ENCODE measurements around the gene SPINT1.

Gene SPINT1

DNA sequence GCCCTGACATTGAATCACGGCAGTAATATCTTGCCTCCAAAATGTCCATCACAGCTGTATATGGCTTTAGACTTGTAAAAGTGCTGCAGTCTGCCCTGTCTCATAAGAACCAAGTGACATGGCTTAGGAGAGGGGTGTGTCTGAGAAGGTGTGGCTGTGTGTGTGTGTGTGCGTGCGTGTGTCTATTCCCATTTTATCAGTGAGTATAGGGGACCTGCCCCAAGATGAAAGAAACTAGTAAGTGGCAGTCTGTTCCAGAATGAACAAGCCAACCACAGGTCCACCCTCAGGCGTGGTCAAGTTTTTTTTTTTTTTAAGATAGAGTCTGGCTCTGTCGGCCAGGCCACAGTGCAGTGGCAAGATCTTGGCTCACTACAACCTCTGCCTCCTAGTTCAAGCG is 35.8 kb downstream of the SPINT1 start:
- Histone ChIP-seq H3K18ac (ENCODE audit: low read length) (no peak overlapping the region), H3K56ac (ENCODE audit: low read length) (no peak overlapping the region), H3K27me3 (ENCODE audit: insufficient read depth, low read length, poor library complexity) (no peaks in the 10 kb centered on the region), H2BK15ac (replicated peaks; ENCODE audit: low read depth) (no peak overlapping the region), H3K9ac (ENCODE audit: low read length) (no peak overlapping the region), H2BK120ac (ENCODE audit: low read depth, low read length) (no peak overlapping the region), H4K5ac (ENCODE audit: low read length) (no peak overlapping the region), H3K27ac (ENCODE audit: low read depth, low read length) (no peak overlapping the region), H3K4me3 (ENCODE audit: low read length) (no peak overlapping the region), H2BK5ac (ENCODE audit: low read length) (no peak overlapping the region), H3K36me3 (ENCODE audit: control insufficient read depth, insufficient read depth, low read length) (no peaks in the 10 kb centered on the region), H2AK5ac (ENCODE audit: low read length) (no peak overlapping the region), H3K79me1 (ENCODE audit: low read length) (no peaks in the 10 kb centered on the region), H3K4ac (ENCODE audit: low read depth, low read length) (no peak overlapping the region), H3K4me1 (ENCODE audit: control insufficient read depth, low read depth, low read length) (no peaks in the 10 kb centered on the region), H3K79me2 (ENCODE audit: control insufficient read depth, insufficient read depth, low read length) (no peaks in the 10 kb centered on the region), H3K23ac (ENCODE audit: low read length) (no peak overlapping the region), H3K4me2 (ENCODE audit: low read length) (no peak overlapping the region), H4K8ac (ENCODE audit: low read depth, low read length) (no peak overlapping the region)
- no CpG with 5 or more reads among the region's 6 CpGs for WGBS (ENCODE audit: extremely low coverage, insufficient coverage, low lambda C conversion rate)
- DNase-seq, result no peak

DNA sequence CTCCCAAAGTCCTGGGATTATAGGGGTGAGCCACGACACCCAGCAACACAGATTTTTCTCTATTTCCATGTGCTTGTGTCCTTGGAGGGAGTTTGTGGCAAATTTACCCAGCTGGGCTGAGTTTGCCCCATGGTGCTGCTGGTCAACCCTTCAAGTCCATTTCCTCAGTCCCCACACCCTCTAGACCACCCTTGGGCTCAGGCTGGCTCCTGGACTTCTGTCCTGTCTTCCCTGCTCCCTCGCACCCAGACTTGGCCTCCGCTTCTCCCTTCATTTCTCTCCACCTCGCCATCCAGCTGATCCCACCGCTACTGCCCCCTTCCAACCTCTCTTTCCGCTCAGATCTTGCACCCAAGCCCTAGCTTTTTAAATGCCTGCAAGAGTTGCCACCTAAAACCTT is 37.5 kb downstream of the SPINT1 start:
- Histone ChIP-seq H4K8ac (ENCODE audit: low read depth, low read length) (no peak overlapping the region), H2BK120ac (ENCODE audit: low read depth, low read length) (no peak overlapping the region), H3K9ac (ENCODE audit: low read length) (no peak overlapping the region), H3K4me2 (ENCODE audit: low read length) (no peak overlapping the region), H2BK15ac (replicated peaks; ENCODE audit: low read depth) (no peak overlapping the region), H3K23ac (ENCODE audit: low read length) (no peak overlapping the region), H3K56ac (ENCODE audit: low read length) (no peak overlapping the region), H3K27ac (ENCODE audit: low read depth, low read length) (no peak overlapping the region), H4K5ac (ENCODE audit: low read length) (no peak overlapping the region), H3K79me1 (ENCODE audit: low read length) (no peaks in the 10 kb centered on the region), H3K4ac (ENCODE audit: low read depth, low read length) (no peak overlapping the region), H3K4me1 (ENCODE audit: control insufficient read depth, low read depth, low read length) (no peaks in the 10 kb centered on the region), H3K79me2 (ENCODE audit: control insufficient read depth, insufficient read depth, low read length) (no peaks in the 10 kb centered on the region), H3K36me3 (ENCODE audit: control insufficient read depth, insufficient read depth, low read length) (no peaks in the 10 kb centered on the region), H3K27me3 (ENCODE audit: insufficient read depth, low read length, poor library complexity) (no peaks in the 10 kb centered on the region), H3K4me3 (ENCODE audit: low read length) (no peak overlapping the region), H2AK5ac (ENCODE audit: low read length) (no peak overlapping the region), H3K18ac (ENCODE audit: low read length) (no peak overlapping the region), H2BK5ac (ENCODE audit: low read length) (no peak overlapping the region)
- no peak for DNase-seq
- WGBS (ENCODE audit: extremely low coverage, insufficient coverage, low lambda C conversion rate), result no CpG with 5 or more reads among the region's 6 CpGs

DNA sequence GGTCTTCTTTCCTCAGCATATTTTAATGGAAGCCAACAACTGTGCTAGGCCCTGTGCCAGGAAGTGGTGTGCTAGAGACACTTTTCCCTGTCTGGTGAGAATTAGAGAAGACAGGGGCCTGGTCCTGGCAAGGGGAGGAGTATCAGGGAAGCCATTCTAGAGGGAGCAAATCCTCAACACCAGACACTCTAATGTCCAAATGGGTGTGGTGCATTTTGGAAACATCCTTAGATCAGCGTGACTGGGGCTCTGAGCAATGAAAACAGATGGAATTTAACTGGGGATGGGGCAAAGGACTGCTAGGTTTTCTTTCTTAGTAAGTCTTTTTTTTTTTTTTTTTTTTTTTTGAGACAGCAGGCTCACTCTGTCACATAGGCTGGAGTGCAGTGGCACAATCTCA is 42.7 kb downstream of the SPINT1 start:
- Histone ChIP-seq H3K4me1 (ENCODE audit: control insufficient read depth, low read depth, low read length) (no peaks in the 10 kb centered on the region), H3K4me2 (ENCODE audit: low read length) (no peak overlapping the region), H3K79me1 (ENCODE audit: low read length) (no peaks in the 10 kb centered on the region), H4K8ac (ENCODE audit: low read depth, low read length) (no peak overlapping the region), H3K56ac (ENCODE audit: low read length) (no peak overlapping the region), H3K18ac (ENCODE audit: low read length) (no peak overlapping the region), H4K5ac (ENCODE audit: low read length) (no peak overlapping the region), H2AK5ac (ENCODE audit: low read length) (no peak overlapping the region), H3K27ac (ENCODE audit: low read depth, low read length) (no peak overlapping the region), H2BK120ac (ENCODE audit: low read depth, low read length) (no peak overlapping the region), H3K79me2 (ENCODE audit: control insufficient read depth, insufficient read depth, low read length) (no peaks in the 10 kb centered on the region), H2BK15ac (replicated peaks; ENCODE audit: low read depth) (no peak overlapping the region), H3K4me3 (ENCODE audit: low read length) (no peak overlapping the region), H3K36me3 (ENCODE audit: control insufficient read depth, insufficient read depth, low read length) (no peaks in the 10 kb centered on the region), H3K9ac (ENCODE audit: low read length) (no peak overlapping the region), H3K23ac (ENCODE audit: low read length) (no peak overlapping the region), H3K4ac (ENCODE audit: low read depth, low read length) (no peak overlapping the region), H2BK5ac (ENCODE audit: low read length) (no peak overlapping the region), H3K27me3 (ENCODE audit: insufficient read depth, low read length, poor library complexity) (no peaks in the 10 kb centered on the region)
- WGBS (ENCODE audit: extremely low coverage, insufficient coverage, low lambda C conversion rate), result no CpG with 5 or more reads among the region's 1 CpG
- no peak for DNase-seq

DNA sequence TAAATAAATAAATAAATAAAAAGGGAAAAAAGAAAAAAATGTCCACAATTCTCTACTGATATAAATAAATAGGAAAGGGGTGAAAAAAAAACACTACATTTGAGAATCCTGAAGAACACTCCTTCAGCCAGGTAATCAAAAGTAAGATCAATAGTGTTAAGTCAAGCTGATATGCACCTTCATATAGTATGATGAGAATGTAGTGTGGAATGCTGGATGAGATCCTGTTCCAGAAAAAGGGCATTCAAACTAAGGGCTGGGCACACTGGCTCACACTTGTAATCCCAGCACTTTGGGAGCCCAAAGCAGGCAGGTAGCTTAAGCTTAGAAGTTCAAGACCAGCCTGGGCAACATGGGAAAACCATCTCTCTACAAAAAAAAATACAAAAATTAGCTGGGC is 45.3 kb downstream of the SPINT1 start:
- Histone ChIP-seq H2BK5ac (ENCODE audit: low read length) (no peak overlapping the region), H4K5ac (ENCODE audit: low read length) (no peak overlapping the region), H3K27me3 (ENCODE audit: insufficient read depth, low read length, poor library complexity) (no peaks in the 10 kb centered on the region), H2AK5ac (ENCODE audit: low read length) (no peak overlapping the region), H3K9ac (ENCODE audit: low read length) (no peak overlapping the region), H3K56ac (ENCODE audit: low read length) (no peak overlapping the region), H3K79me1 (ENCODE audit: low read length) (no peaks in the 10 kb centered on the region), H3K4me1 (ENCODE audit: control insufficient read depth, low read depth, low read length) (no peaks in the 10 kb centered on the region), H2BK120ac (ENCODE audit: low read depth, low read length) (no peak overlapping the region), H4K8ac (ENCODE audit: low read depth, low read length) (no peak overlapping the region), H3K18ac (ENCODE audit: low read length) (no peak overlapping the region), H3K23ac (ENCODE audit: low read length) (no peak overlapping the region), H3K27ac (ENCODE audit: low read depth, low read length) (no peak overlapping the region), H2BK15ac (replicated peaks; ENCODE audit: low read depth) (no peak overlapping the region), H3K79me2 (ENCODE audit: control insufficient read depth, insufficient read depth, low read length) (no peaks in the 10 kb centered on the region), H3K4me2 (ENCODE audit: low read length) (no peak overlapping the region), H3K4ac (ENCODE audit: low read depth, low read length) (no peak overlapping the region), H3K4me3 (ENCODE audit: low read length) (no peak overlapping the region), H3K36me3 (ENCODE audit: control insufficient read depth, insufficient read depth, low read length) (no peaks in the 10 kb centered on the region)
- no peak for DNase-seq

DNA sequence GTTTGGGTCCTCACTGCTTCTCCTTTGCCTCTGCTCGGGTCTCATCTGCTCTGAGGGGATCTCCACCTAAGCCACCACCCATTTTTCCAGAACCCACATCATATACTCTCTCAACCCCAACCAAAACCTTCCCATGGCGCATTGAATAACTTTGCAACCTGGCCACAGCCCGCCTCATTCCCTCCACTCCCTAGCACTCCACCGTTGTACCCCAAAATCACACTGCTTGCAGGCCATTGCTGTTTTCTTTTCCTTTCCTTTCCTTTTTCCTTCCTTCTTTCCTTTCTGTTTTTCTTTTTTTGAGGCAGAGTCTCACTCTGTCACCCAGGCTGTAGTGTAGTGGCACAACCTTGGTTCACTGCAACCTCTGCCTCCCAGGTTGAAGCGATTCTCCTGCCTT is 47.3 kb downstream of the SPINT1 start:
- Histone ChIP-seq H3K4me3 (ENCODE audit: low read length) (no peak overlapping the region), H3K18ac (ENCODE audit: low read length) (no peak overlapping the region), H3K79me2 (ENCODE audit: control insufficient read depth, insufficient read depth, low read length) (peaks cover 6% of the 10 kb centered on the region), H2BK5ac (ENCODE audit: low read length) (no peak overlapping the region), H4K8ac (ENCODE audit: low read depth, low read length) (no peak overlapping the region), H2BK120ac (ENCODE audit: low read depth, low read length) (no peak overlapping the region), H3K36me3 (ENCODE audit: control insufficient read depth, insufficient read depth, low read length) (no peaks in the 10 kb centered on the region), H3K79me1 (ENCODE audit: low read length) (peaks cover 8% of the 10 kb centered on the region), H2AK5ac (ENCODE audit: low read length) (no peak overlapping the region), H3K23ac (ENCODE audit: low read length) (no peak overlapping the region), H3K27me3 (ENCODE audit: insufficient read depth, low read length, poor library complexity) (no peaks in the 10 kb centered on the region), H4K5ac (ENCODE audit: low read length) (no peak overlapping the region), H3K9ac (ENCODE audit: low read length) (no peak overlapping the region), H3K56ac (ENCODE audit: low read length) (no peak overlapping the region), H3K27ac (ENCODE audit: low read depth, low read length) (no peak overlapping the region), H3K4me2 (ENCODE audit: low read length) (no peak overlapping the region), H3K4me1 (ENCODE audit: control insufficient read depth, low read depth, low read length) (no peaks in the 10 kb centered on the region), H3K4ac (ENCODE audit: low read depth, low read length) (no peak overlapping the region), H2BK15ac (replicated peaks; ENCODE audit: low read depth) (no peak overlapping the region)
- DNase-seq, result no peak
- WGBS (ENCODE audit: extremely low coverage, insufficient coverage, low lambda C conversion rate), result no CpG with 5 or more reads among the region's 5 CpGs

DNA sequence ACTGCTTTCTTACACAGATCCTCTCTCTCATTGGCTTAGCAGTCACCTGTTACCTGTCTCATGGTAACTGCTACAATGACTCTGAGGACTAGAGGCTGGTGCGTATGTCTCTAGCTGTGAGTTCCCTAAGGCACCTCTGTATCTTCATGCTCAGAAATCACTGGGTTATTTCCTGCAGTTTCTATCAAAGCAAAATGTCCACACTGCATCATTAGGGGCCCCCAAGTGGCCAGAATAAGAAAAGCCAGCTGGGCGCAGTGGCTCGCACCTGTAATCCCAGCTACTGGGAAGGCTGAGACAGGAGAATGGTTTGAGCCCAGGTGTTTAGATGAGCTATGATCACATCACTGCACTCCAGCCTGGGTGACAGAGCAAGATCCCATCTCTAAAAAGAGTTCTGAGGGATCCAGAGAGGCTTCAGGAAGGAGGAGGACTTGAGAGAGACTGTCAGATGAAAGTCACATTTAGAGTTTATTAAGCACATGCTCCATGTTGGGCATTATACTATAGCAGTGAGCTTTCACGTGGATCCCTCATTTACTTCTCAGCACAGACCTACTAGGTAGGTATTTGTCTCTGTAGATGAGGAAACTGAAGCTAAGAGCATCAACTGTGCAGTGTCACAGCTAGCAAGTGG is 48.1 kb downstream of the SPINT1 start:
- peaks cover 6% of the 10 kb centered on the region for H3K79me2 ChIP-seq (ENCODE audit: control insufficient read depth, insufficient read depth, low read length)
- H2BK5ac ChIP-seq (ENCODE audit: low read length), result no peak overlapping the region
- no peaks in the 10 kb centered on the region for H3K4me1 ChIP-seq (ENCODE audit: control insufficient read depth, low read depth, low read length)
- no peak overlapping the region for H3K4ac ChIP-seq (ENCODE audit: low read depth, low read length)
- no peaks in the 10 kb centered on the region for H3K27me3 ChIP-seq (ENCODE audit: insufficient read depth, low read length, poor library complexity)
- no peak overlapping the region for H2AK5ac ChIP-seq (ENCODE audit: low read length)
- H2BK120ac ChIP-seq (ENCODE audit: low read depth, low read length), result no peak overlapping the region
- H3K18ac ChIP-seq (ENCODE audit: low read length), result no peak overlapping the region
- H3K4me2 ChIP-seq (ENCODE audit: low read length), result no peak overlapping the region
- no CpG with 5 or more reads among the region's 4 CpGs for WGBS (ENCODE audit: extremely low coverage, insufficient coverage, low lambda C conversion rate)
- H3K4me3 ChIP-seq (ENCODE audit: low read length), result no peak overlapping the region
- H3K23ac ChIP-seq (ENCODE audit: low read length), result no peak overlapping the region
- peaks cover 8% of the 10 kb centered on the region for H3K79me1 ChIP-seq (ENCODE audit: low read length)
- H3K9ac ChIP-seq (ENCODE audit: low read length), result no peak overlapping the region
- no peak overlapping the region for H3K56ac ChIP-seq (ENCODE audit: low read length)
- H3K36me3 ChIP-seq (ENCODE audit: control insufficient read depth, insufficient read depth, low read length), result no peaks in the 10 kb centered on the region
- H2BK15ac ChIP-seq (replicated peaks; ENCODE audit: low read depth), result no peak overlapping the region
- H4K8ac ChIP-seq (ENCODE audit: low read depth, low read length), result no peak overlapping the region
- DNase-seq, result peak; percentile 54
- H4K5ac ChIP-seq (ENCODE audit: low read length), result no peak overlapping the region
- H3K27ac ChIP-seq (ENCODE audit: low read depth, low read length), result no peak overlapping the region

Measured in mesendoderm (in vitro differentiated cells).